ENCODE measurements around the gene GRIA4. TPM values are rescaled to one million over a fixed set of nuclear protein-coding genes. Genes with fewer than 3 reads are reported as not detected.

GRIA4 gene
- total and polyA plus RNA-seq, 4 donors = not detected

GRCh38 chr11:105906517-105906916 is 296.6 kb downstream of the GRIA4 start:
- 74% methylated on average over 5 of the region's 5 CpGs for WGBS
- H3K9ac ChIP-seq (ENCODE audit: low read depth in 1 of 2, low read length in 2 of 2) = no peak overlapping the region
- H3K27ac ChIP-seq (ENCODE audit: low read depth in 1 of 2, low read length in 2 of 2) = no peak overlapping the region
- H3K9me3 ChIP-seq (ENCODE audit: control insufficient read depth in 4 of 4, low read length in 3 of 4) = no peaks in the 10 kb centered on the region
- no peak for TF ChIP-seq RXRA (IDR thresholded peaks at IDR 0.05)
- no peak for TF ChIP-seq TAF1 (conservative IDR thresholded peaks at IDR 0.05)
- no peak for TF ChIP-seq FOXA1 (IDR thresholded peaks at IDR 0.05)
- no peak for TF ChIP-seq EGR1 (IDR thresholded peaks at IDR 0.05; ENCODE audit: low read depth in 2 of 2)
- no peak for TF ChIP-seq REST (IDR thresholded peaks at IDR 0.05)
- TF ChIP-seq FOXA2 (IDR thresholded peaks at IDR 0.05) = no peak
- no peak for TF ChIP-seq JUND (IDR thresholded peaks at IDR 0.05)
- TF ChIP-seq ATF3 (IDR thresholded peaks at IDR 0.05) = no peak
- TF ChIP-seq SP1 (IDR thresholded peaks at IDR 0.05) = no peak
- TF ChIP-seq YY1 (IDR thresholded peaks at IDR 0.05) = no peak
- TF ChIP-seq GABPA (IDR thresholded peaks at IDR 0.05 in 1 of 2, conservative IDR thresholded peaks at IDR 0.05 in 1 of 2) = no peak
- no peak for TF ChIP-seq RAD21 (IDR thresholded peaks at IDR 0.05)
- TF ChIP-seq HNF4G (IDR thresholded peaks at IDR 0.05) = no peak
- H3K27me3 ChIP-seq (ENCODE audit: control insufficient read depth in 4 of 4, insufficient read depth in 4 of 4, low read length in 3 of 4) = peaks cover 0 to 2% (median 0%) of the 10 kb centered on the region in 4 donors
- H3K36me3 ChIP-seq (ENCODE audit: control insufficient read depth in 4 of 4, insufficient read depth in 3 of 4, low read depth in 1 of 4, low read length in 3 of 4) = no peaks in the 10 kb centered on the region
- no peaks in the 10 kb centered on the region for H3K4me1 ChIP-seq (ENCODE audit: control insufficient read depth in 4 of 4, insufficient read depth in 4 of 4, low read length in 3 of 4)
- no peak overlapping the region for H3K4me3 ChIP-seq (ENCODE audit: low read depth in 1 of 3, low read length in 3 of 3)
- no peak for DNase-seq (ENCODE audit: low spot score)

GRCh38 chr11:105907319-105907718 is 297.4 kb downstream of the GRIA4 start:
- no peak for TF ChIP-seq ATF3 (IDR thresholded peaks at IDR 0.05)
- TF ChIP-seq ZBTB33 (IDR thresholded peaks at IDR 0.05) = no peak
- no peak for TF ChIP-seq HNF4A (conservative IDR thresholded peaks at IDR 0.05)
- no peak for TF ChIP-seq HNF4G (IDR thresholded peaks at IDR 0.05)
- TF ChIP-seq FOXA2 (IDR thresholded peaks at IDR 0.05) = no peak
- TF ChIP-seq RXRA (IDR thresholded peaks at IDR 0.05) = no peak
- no peak for TF ChIP-seq SP1 (IDR thresholded peaks at IDR 0.05)
- no peak for TF ChIP-seq FOXA1 (IDR thresholded peaks at IDR 0.05)
- TF ChIP-seq TAF1 (conservative IDR thresholded peaks at IDR 0.05) = no peak
- TF ChIP-seq JUND (IDR thresholded peaks at IDR 0.05) = no peak
- no peak for TF ChIP-seq REST (IDR thresholded peaks at IDR 0.05)
- TF ChIP-seq EGR1 (IDR thresholded peaks at IDR 0.05; ENCODE audit: low read depth in 2 of 2) = no peak
- TF ChIP-seq NR2F2 (IDR thresholded peaks at IDR 0.05) = no peak
- TF ChIP-seq YY1 (IDR thresholded peaks at IDR 0.05) = no peak
- TF ChIP-seq MAX (IDR thresholded peaks at IDR 0.05) = no peak
- WGBS = 61% methylated on average over 2 of the region's 2 CpGs
- Histone ChIP-seq H3K27me3 (ENCODE audit: control insufficient read depth in 4 of 4, insufficient read depth in 4 of 4, low read length in 3 of 4) (peaks cover 0 to 2% (median 0%) of the 10 kb centered on the region in 4 donors), H3K4me1 (ENCODE audit: control insufficient read depth in 4 of 4, insufficient read depth in 4 of 4, low read length in 3 of 4) (no peaks in the 10 kb centered on the region), H3K4me3 (ENCODE audit: low read depth in 1 of 3, low read length in 3 of 3) (no peak overlapping the region), H3K9me3 (ENCODE audit: control insufficient read depth in 4 of 4, low read length in 3 of 4) (no peaks in the 10 kb centered on the region), H3K36me3 (ENCODE audit: control insufficient read depth in 4 of 4, insufficient read depth in 3 of 4, low read depth in 1 of 4, low read length in 3 of 4) (no peaks in the 10 kb centered on the region), H3K9ac (ENCODE audit: low read depth in 1 of 2, low read length in 2 of 2) (no peak overlapping the region), H3K27ac (ENCODE audit: low read depth in 1 of 2, low read length in 2 of 2) (no peak overlapping the region)
- no peak for DNase-seq (ENCODE audit: low spot score)

Data from liver (tissue), 9 donors.